DLD1 (cell line): Measurements from ENCODE around the gene MAPKAPK3.

Source experiments
- in situ Hi-C: cut with HindIII; loops from 2 replicates; pipeline ENCODE4 v1.10.0; 2017; ENCODE audit warnings: low sequenced_read_pairs

Gene MAPKAPK3

GRCh38 chr3:50607271-50608091 is 9.5 kb upstream of the MAPKAPK3 start:
- in situ Hi-C loops, result loop anchor here (10.0 kb wide), 1 partner anchor 183 kb away; no protein-coding TSS in a partner anchor

GRCh38 chr3:50608278-50608677 is 8.7 kb upstream of the MAPKAPK3 start:
- in situ Hi-C loops, result loop anchor here (10.0 kb wide), 1 partner anchor 183 kb away; no protein-coding TSS in a partner anchor

- in situ Hi-C loops, result loop anchor here (10.0 kb wide), 1 partner anchor 184 kb away; no protein-coding TSS in a partner anchor
Observed at GRCh38 chr3:50609071-50609762, 7.7 kb upstream of the MAPKAPK3 start.

GRCh38 chr3:50609763-50610085 is 7.2 kb upstream of the MAPKAPK3 start:
- in situ Hi-C loops, result loop anchor here (10.0 kb wide), 1 partner anchor 185 kb away; no protein-coding TSS in a partner anchor

GRCh38 chr3:50610181-50610971 is 6.6 kb upstream of the MAPKAPK3 start:
- in situ Hi-C loops, result no loop called here

GRCh38 chr3:50610992-50611463 is 5.9 kb upstream of the MAPKAPK3 start:
- in situ Hi-C loops, result no loop called here

- in situ Hi-C loops, result no loop called here
Observed at GRCh38 chr3:50611464-50612233, 5.3 kb upstream of the MAPKAPK3 start, which contains the start of gene CISH. TSS of gene CISH (minus strand) at chr3:50611774. CDS start at chr3:50611650, 124 bp downstream.

GRCh38 chr3:50612234-50612882 is 4.6 kb upstream of the MAPKAPK3 start:
- in situ Hi-C loops, result no loop called here

- in situ Hi-C loops, result no loop called here
Observed at GRCh38 chr3:50612970-50613846, 3.7 kb upstream of the MAPKAPK3 start.

- in situ Hi-C loops, result no loop called here
Observed at GRCh38 chr3:50615190-50615589, 1.8 kb upstream of the MAPKAPK3 start.

- in situ Hi-C loops, result no loop called here
Observed at GRCh38 chr3:50616003-50616769, 765 bp upstream of the MAPKAPK3 start.

- in situ Hi-C loops, result no loop called here
Observed at GRCh38 chr3:50616770-50617095, 218 bp upstream of the MAPKAPK3 start.

- in situ Hi-C loops, result no loop called here
Observed at GRCh38 chr3:50617911-50618481, 1.0 kb downstream of the MAPKAPK3 start.

GRCh38 chr3:50620420-50620819 is 3.5 kb downstream of the MAPKAPK3 start:
- in situ Hi-C loops, result no loop called here

- in situ Hi-C loops, result no loop called here
Observed at GRCh38 chr3:50620820-50621219, 3.9 kb downstream of the MAPKAPK3 start.

- in situ Hi-C loops, result no loop called here
Observed at GRCh38 chr3:50622881-50623280, 5.9 kb downstream of the MAPKAPK3 start.

- in situ Hi-C loops, result no loop called here
Observed at GRCh38 chr3:50623840-50624474, 7.0 kb downstream of the MAPKAPK3 start.
